ENCODE results near the gene ATP2A2. TPM values are rescaled to one million over a fixed set of nuclear protein-coding genes. Genes with fewer than 3 reads are reported as not detected.

ATP2A2 gene
- total RNA-seq, 1 donor from 2014 or later: 94.4 TPM

DNA sequence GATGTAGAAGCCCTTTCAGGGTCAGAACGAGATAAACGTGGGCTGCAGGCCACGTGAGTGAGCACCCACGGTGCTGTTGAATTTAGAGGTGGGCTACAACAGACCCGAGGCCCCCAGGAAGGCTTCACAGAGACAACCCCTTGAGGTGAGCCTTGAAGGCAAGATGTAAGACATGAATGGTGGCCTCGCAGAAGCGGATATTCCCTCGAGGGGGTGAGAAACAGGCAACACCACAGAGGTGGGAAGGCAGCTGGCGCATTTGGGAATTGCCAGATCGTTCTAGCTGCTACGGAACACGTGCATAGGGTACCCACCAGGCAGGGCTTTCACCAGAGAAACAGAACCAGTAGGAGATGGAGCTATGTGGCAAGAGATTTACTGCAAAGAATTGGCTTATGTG lies 22.6 kb upstream of the ATP2A2 start:
- no peak for DNase-seq (ENCODE audit: low spot score)

DNA sequence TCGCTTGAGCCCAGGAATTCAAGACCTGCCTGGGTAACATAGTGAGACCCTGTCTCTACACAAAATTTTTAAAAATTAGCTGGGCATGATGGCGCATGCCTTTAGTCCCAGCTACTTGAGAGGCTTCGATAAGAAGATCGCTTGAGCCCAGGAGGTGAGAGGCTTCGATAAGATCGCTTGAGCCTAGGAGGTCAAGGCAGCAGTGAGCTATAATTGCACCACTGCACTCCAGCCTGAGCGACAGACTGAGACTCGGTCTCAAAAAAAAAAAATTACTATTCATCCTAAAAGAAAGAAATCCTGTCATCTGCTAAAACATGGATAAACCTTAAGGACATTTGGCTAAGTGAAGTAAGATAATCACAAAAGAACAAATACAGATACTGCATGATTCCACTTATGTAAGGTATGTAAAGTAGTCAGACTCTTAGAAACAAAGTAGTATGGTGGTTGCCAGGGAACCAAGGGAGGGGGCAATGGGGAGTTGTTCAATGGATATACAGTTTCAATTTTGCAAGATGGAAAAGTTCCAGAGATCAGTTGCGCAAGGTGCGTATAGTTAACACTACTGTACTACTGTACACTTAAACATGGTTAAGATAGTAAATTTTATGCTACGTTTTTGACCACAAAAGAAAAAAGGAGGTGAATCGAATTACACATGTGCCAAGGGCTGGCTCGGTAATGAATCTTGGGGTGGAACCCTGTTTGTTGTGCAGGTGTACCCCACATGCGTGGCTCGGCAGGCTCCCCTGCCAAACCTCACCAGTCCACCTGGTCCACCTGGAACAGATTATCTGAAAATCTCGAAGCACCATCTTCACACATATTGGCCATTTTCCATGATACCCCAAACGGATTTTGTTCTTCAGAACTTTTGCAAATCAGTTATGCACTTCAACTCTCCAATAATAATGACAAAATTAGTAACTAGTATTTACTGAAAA lies 18.3 kb upstream of the ATP2A2 start:
- DNase-seq (ENCODE audit: low spot score): no peak

DNA sequence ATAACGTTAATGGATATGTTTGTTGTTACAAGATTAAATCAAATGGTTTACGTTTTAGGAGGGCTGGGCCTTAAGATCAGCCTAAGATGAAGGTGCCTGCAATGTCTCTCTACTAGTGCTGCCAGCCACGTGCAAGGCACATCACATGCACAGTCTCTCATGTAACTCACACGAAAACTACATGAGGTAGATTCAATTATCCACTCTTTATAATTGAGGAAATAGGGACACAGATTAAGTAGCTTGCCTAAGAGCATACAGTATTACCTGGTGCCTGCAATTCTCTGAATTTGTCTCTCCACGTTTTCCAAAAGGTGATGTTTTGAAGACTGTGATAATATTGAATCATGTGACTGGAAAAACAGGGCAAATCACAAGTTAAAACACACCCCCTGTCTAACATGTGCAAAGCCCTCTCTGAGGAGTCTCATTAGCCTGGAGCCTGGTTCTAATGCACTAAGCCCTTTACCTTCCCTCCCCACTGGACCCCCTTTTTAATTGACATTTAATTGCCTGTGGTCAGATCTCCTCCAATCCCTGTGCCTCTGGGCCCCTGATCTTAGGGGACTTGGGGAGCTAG lies 14.6 kb upstream of the ATP2A2 start:
- DNase-seq (ENCODE audit: low spot score): no peak

DNA sequence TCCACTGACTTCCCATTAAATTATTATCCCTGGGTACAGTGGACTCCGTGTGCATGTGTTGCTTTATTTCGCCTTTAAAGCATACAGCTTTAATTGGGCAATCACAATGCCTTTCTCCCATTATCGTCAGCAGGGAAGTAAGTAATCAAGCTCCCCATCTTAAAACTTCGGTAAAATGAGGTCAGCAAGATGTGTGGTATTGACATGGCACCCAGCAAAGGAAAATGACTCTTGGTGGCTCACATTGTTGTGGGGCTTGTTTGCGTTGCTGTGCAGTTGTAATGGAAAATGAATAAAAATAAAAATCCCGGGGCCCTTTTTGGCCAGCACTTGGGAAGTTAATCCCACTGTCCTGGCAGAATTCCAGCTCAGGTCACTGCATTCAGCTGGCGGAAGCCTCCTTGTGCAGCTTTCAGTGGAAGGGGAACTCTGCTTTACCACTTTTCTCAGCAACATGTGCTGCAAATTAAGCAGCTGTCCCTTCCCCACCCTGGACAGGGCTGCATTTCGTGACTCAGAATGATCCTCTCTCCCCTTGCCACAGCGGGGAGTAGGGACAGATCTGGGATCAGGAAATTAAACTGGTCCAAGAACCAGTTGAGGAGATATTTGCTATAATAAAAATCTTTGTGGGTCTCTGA lies 13.9 kb upstream of the ATP2A2 start:
- DNase-seq (ENCODE audit: low spot score): peak; percentile 69

DNA sequence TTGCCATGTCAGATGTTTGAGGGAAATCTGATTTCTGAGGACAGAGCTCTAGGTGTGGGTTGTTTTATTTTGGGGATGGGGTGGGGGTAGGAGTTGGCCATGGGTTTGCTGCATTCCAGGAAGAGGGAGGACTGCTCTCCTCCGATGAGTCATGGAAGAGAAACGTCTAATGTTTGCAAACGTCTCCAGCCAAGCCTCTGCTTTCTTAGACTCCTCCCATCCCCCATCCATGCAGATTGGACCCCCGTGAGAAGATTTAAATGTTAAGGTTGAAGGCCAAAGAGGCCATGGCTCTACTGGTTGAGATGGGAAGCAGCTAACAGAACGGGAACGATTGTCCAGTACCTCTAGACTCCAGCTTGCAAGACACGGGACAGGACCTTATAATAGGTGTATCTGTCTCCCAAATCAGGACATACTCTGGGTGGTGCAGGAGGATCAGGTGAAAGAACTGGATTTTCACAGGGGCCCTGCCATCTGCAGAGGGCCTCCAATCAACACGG lies 11.4 kb upstream of the ATP2A2 start:
- DNase-seq (ENCODE audit: low spot score): peak; percentile 75

DNA sequence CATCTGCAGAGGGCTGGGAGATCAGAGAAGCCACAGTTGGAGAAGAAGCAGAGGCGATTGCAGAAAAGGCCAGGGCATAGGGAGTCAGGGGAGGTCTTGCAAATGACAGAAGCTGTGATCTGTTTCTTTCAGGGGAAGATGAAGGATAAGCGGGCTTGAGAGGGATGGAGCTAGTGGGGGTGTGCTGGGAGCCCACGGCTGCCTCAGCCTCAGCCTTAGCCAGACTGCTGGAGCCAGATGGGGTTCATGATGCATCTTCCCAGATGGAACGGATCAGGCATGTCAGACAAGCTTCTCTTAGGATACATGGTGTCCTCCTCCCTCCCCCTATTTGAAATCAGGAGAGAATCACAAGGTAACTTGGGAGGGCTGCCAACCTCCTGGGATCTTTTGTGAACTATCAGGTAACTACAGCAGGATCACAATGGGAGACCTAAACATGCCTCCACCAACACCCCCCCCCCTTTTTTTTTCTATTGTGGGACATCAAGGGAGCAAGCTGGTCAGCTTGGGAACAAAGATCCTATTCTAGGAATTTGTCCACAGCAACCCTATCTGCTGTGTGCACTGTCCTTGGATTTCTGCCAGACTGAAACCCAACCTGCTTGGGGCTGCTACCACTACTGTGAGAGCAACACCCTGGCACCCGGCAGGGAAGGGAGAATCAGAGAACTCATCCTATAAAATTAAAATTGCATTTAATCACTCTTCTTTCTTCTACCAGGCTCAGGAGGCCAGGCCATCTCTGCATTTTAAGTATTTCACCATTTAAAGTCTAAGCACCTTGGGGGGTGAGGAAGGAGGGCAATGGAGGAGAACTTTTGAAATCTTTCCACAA lies 10.7 kb upstream of the ATP2A2 start:
- DNase-seq (ENCODE audit: low spot score): peak; percentile 77

DNA sequence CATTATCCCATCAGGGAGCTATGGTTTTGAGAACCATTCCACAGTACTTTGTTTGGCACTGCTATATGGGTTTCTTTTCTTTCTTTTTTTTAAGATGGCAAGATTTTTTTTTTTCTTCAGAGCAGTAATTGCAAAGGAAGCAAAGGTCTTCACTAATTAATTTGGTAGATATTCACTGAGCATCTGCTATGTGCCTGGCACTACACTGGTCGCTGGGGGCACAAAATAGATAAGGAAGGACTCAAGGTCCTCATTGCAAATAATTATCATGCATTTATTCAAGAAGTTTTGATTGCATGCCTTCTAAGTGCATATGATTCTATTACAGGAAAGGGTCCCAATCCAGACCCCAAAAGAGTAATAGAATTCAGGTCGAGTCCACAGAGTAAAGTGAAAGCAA lies 10.0 kb upstream of the ATP2A2 start:
- DNase-seq (ENCODE audit: low spot score): no peak

DNA sequence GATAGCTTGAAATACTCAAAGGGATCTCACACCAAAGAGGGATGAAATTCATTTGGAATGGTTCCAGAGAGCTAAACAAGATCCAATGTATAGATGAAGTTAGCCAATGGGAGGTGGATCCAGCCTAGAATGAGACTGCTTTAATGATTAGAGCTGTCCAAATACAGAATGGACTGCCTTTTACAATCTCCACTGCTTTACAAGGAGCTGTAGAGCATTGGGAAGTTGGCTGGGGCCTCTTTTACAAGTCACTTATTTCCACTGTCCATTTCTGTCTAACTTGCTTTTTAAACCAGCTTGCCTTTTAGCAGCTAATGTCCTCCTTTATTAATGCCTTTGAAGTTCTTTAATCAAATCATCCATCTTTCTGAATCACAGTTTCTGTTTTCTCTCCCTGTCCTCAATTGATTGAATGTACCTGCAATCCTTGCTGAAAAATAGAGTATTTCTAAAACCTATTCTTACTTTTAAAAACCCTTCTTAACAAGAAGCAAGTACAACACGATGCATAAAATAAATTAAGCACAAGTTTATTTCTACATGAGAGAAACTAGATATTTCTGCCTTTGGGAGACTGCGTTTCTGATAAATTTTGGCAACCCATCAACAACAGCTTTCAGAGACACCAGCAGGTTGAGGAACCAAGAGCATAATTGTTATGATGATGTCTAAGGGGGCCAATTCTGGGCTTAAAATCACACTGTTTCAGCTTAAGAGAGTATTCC lies 3.4 kb upstream of the ATP2A2 start:
- no peak for DNase-seq (ENCODE audit: low spot score)

DNA sequence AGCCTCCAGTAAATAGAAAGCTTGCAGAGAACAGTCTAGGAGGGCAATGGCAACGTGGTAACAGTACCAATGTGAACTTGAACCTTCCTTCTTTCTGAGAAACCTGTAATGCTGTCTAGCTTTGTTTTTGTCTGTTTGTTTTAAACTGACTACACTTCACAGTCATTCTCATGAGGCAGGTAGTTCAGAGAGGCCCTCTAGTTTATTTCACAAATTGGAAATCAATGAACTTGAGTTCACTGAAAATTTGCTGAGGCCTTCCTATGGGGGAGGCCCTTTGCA lies 2.9 kb upstream of the ATP2A2 start:
- DNase-seq (ENCODE audit: low spot score): no peak

DNA sequence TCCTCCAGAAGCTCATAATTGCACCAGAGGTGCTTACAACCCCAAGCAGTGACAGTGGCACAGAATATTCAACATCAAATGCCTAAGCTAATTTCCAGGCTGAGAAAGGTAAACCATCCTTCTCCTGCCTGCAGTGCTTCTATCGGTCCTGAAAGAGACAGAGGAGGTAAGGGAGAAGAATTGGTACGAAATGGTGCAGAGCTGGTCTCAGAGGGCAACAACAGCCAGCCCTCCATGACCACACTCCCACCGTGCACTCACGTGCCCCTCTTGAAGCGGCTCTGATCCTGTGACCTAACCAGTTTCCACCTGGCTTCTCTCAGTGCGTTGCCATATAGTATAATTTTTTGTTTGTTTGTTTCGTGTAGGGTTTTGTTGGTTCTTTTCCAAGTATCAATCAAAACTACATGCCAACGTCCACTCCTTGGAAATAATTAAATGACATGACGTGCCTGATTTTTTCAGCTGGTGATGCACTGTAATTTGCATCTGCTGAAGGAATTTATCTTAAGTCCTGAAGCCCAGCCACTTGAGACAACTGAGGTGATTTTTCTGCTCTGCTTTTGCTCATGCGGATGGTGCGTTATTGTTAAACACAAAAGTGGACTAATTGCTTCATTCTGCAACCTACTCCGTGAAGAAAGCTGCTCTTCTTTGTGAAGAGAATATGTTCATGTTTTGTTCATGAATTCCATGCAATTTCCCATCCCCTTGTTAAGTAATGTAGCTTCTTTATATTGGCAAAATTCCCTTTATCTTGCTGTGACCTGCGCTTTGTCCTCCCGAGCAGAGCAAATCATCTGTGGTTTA lies 1.3 kb upstream of the ATP2A2 start:
- DNase-seq (ENCODE audit: low spot score): no peak

DNA sequence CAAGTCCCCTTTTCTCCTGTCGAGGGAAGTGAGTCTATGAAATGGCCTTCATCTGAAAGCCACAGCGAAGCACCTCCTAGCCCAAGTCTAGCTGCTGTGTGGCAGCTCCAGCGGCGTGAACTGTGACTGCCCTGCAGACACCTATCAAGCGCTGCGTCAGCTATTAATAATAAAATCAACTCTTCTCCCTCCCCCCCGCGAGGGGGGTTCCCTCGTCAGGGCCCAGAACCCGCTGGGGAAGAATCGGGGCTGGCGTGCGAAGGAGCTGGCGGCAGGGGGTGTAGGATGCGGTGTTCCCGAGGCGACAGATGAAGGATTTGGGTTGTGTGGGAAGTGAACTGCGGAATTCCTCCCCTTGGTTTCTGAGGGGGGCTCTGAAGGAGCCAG lies 662 bp upstream of the ATP2A2 start:
- DNase-seq (ENCODE audit: low spot score): no peak

DNA sequence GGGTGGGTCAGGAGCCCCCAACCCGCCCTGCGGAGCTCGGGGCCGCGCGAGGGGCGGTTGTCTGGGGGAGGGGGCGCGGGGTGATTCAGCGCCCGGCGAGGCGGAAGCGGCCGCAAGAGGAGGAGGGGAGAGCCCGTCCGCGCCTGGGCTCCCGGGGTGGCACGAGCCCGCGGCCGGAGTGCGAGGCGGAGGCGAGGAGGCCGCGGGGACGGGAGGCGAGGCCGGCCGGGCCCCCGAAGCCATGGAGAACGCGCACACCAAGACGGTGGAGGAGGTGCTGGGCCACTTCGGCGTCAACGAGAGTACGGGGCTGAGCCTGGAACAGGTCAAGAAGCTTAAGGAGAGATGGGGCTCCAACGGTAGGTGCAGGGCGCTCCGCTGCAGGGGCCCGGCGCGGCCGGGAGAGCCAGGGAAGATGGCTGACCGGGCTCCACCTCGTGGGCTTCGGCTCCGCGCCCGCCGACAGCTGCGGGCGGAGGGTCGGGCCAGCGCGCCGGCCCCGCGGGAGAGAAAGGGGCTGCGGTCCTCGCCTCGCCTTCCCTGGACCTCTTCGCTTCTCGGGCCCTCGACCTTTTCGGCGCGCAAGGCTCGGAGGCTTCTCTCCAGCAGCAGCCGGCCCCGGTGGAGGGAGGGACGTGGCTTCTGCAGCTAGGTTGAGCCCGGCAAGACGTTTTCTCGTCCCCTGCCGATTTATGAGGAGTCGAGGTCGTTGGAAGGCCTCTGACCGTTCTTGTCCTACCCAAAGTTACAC lies 677 bp downstream of the ATP2A2 start:
- DNase-seq (ENCODE audit: low spot score): peak; percentile 66

DNA sequence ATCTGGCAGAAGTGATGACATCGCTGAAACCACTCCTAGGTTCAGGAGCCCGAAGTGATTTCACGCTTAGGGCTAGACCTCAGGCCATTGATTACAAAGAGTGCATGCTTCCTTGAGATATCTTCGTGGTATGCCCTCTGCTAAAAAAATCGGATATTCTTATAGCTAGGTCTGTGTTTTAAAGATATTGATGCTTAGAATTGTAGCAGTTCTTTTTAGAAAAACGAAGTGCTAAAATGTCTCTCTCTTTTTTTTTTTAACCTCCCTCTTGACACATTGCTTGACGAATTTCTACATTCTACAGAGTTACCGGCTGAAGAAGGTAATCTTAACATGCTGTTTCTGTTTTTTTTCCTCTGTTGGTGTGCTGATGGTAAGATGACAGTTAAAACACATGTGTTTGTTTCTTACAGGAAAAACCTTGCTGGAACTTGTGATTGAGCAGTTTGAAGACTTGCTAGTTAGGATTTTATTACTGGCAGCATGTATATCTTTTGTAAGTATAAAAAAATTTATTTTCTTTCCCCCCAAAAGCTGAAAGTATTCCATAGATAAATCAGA lies 1.3 kb downstream of the ATP2A2 start:
- peak; percentile 43 for DNase-seq (ENCODE audit: low spot score)

DNA sequence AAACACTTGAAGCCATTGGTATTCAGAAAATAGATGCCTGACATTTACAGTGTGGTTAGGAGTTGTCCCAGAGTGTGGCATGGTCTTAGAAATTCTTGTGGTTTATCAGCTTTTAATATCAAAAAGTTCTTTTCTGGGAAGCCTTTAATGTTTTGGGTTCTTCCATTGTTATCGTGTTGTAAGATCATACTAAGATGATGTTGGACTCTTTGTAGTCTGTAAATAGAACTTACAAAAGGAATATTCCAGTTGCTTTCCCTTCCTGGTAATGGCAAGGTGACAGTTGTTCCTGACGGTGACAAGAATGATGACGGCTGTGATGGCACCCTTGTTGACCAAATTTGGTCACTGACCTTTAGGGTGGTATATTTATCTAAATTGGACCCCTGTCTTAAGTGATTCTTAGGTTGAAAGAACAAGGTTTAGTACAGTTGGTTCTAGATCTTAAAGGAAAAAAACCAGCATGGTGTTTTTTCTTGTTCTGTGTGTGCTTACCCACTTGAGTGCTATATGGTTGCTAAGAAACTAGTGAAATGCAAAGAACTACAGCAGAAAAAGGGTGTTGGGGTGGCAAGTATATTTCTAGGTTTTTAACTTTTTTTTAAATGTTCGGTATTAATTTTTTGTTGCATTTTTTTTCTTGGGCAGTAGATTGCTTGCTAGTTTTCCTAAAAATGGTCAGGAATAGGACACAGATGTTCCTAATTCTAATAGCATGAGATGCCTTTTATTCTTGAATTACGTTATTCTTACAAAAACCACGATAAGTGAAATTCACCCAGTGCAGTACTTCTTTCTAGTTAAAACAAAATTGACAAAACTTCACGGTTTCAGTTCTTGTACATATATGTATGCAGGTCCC lies 2.1 kb downstream of the ATP2A2 start:
- no peak for DNase-seq (ENCODE audit: low spot score)

DNA sequence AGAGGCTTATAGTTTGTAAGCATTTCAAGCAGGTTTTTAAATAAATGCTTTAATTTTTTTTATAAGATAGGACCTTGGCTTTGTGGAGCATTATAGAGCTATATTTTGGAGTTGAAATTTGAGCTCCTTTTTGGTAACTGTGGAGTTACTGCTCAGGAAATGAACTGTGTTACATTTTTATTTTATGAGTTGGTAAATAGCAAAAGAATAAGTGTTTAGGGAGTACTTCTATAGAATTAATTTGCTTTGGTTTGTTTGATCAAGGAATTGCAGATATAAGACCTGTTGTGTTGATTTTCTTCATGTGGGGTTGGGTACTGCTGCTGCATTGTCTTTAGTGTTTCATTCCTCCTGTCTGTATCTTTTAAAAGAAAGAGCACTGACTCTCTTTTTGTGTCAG lies 3.5 kb downstream of the ATP2A2 start:
- no peak for DNase-seq (ENCODE audit: low spot score)

DNA sequence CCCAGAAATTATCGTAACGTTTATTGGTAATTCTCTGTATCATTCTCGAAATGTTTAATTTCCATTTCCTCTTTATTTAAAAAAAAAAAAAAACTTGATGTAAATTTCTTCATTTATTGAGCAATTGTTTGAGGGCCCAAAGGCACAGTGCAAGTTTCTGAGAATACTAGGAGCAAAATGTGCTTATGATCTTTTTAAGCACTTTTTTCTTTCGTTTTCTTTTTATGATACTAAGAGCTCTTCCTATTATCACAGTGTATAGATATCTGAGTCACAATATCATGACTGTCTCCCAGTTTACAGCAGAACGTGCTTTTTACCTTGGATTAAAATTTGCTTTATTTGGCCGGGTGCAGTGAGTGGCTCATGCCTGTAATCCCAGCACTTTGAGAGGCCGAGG lies 5.6 kb downstream of the ATP2A2 start:
- DNase-seq (ENCODE audit: low spot score): no peak

DNA sequence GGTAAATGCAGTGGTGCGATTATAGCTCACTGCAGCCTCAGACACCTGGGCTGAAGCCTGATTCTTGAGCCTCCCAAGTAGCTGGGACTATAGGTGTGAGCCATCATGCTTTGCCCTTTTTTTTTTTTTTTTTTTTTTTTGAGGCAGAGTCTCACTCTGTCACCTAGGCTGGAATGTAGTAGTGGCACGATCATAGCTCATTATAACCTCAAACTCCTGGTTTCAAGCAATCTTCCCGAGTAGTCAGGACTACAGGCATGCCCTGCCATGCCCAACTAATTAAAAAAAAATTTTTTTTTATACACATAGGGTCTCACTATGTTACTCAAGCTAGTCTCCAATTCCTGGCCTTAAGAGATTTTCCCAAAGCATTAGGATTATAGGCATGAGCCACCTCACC lies 6.9 kb downstream of the ATP2A2 start:
- no peak for DNase-seq (ENCODE audit: low spot score)

DNA sequence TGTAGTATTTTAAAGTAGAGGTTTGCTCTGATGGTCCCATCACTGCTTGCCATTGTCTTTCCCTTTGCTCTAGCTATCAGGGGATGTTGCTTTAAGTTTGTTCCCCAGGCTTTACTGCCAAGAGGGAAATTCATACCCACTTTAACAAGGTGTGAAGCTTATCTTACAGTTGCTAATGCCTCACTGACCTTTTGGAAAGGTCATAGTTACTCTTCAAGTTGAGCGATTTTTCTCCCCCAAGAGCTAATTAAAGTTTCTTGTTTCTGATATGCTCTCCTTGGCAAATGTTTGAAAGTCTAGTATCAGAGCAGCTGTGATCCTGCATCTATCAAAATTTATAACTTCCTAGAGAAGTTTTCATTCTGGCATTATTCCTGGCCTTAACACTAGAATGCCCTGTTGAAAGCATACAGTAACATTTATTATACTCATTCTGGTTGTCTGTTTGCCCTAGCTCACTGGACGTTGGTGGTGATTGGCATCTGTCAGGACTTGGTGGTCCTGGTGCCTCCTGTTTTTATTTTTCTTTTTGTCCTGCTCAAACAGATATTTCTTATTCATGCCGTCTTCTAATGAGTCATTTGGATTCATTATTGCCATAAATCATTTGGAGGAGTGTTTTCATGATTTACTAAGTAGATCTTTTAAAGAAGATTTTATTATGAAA lies 8.1 kb downstream of the ATP2A2 start:
- peak; percentile 21 for DNase-seq (ENCODE audit: low spot score)

All from umbilical cord (tissue), 2 donors.